Measurements from ENCODE around the gene SPINT2. TPM values are rescaled to one million over a fixed set of nuclear protein-coding genes. Genes with fewer than 3 reads are reported as not detected.

The SPINT2 gene
- total and polyA plus RNA-seq, 2 donors (not counting 1 experiment from before 2014, with no cell fraction given) = 50.0 to 70.0 TPM

GRCh38 chr19:38281811-38282566 lies 17.6 kb downstream of the SPINT2 start:
- no peaks in the 10 kb centered on the region for H3K9me3 ChIP-seq (ENCODE audit: control extremely low read depth in 1 of 3, control insufficient read depth in 2 of 3, insufficient read depth in 1 of 3, low read length in 2 of 3)
- H3K4me3 ChIP-seq (ENCODE audit: control extremely low read depth in 1 of 5, extremely low read depth in 1 of 5, insufficient read depth in 1 of 5, low read depth in 2 of 5, low read length in 4 of 5) = no peak overlapping the region
- intact Hi-C loops (cut with micrococcal nuclease) = no loop called here
- H3K4me1 ChIP-seq (ENCODE audit: control insufficient read depth in 2 of 2, insufficient read depth in 2 of 2, low read length in 2 of 2) = peaks cover 10 to 15% of the 10 kb centered on the region in 2 donors
- no peak overlapping the region for H3K4me2 ChIP-seq (replicated peaks; ENCODE audit: low read depth, low read length, poor library complexity, severe bottlenecking)
- ChIA-PET CTCF (no interaction called here), POLR2A (no interaction called here)
- no peaks in the 10 kb centered on the region for H3K27me3 Mint-ChIP-seq
- no peak overlapping the region for H3K4me3 Mint-ChIP-seq
- H3K27me3 ChIP-seq (replicated peaks in 1 of 4; ENCODE audit: control extremely low read depth in 1 of 4, control insufficient read depth in 3 of 4, insufficient read depth in 4 of 4, low read length in 3 of 4) = no peaks in the 10 kb centered on the region
- no peaks in the 10 kb centered on the region for H3K9me3 Mint-ChIP-seq (ENCODE audit: insufficient read depth)
- H3K79me2 ChIP-seq (ENCODE audit: control insufficient read depth, insufficient read depth, low read length) = peaks cover 17% of the 10 kb centered on the region
- ATAC-seq (ENCODE audit: low read depth) = no peak
- WGBS (ENCODE audit: insufficient coverage) = 93% methylated on average over 2 of the region's 7 CpGs
- H2AFZ ChIP-seq (ENCODE audit: insufficient read depth, low read depth, low read length, poor library complexity, severe bottlenecking) = no peak overlapping the region
- H4K20me1 ChIP-seq (ENCODE audit: control insufficient read depth, insufficient read depth, low read length, poor library complexity, severe bottlenecking) = peaks cover 11% of the 10 kb centered on the region
- peaks cover 6% of the 10 kb centered on the region in 2 experiments for H3K36me3 ChIP-seq (replicated peaks in 1 of 2; ENCODE audit: control extremely low read depth in 1 of 2, control insufficient read depth in 1 of 2, extremely low read depth in 1 of 2, insufficient read depth in 2 of 2, low read length in 1 of 2)
- no peak overlapping the region for H3K9ac ChIP-seq (ENCODE audit: low read length)
- no peak overlapping the region for H3K27ac ChIP-seq (ENCODE audit: low read length in 2 of 2)
- peak overlapping the region; percentile 18 for H3K27ac Mint-ChIP-seq
- TF ChIP-seq EZH2 (IDR thresholded peaks at IDR 0.05; ENCODE audit: borderline replicate concordance, insufficient read depth, low read depth, low read length, poor library complexity, severe bottlenecking) (no peak), CTCF (IDR thresholded peaks at IDR 0.05) (no peak)
- no peak for DNase-seq
- H3K4me1 Mint-ChIP-seq = peaks cover 29% of the 10 kb centered on the region

GRCh38 chr19:38283271-38283670 lies 18.9 kb downstream of the SPINT2 start:
- H3K79me2 ChIP-seq (ENCODE audit: control insufficient read depth, insufficient read depth, low read length) = peaks cover 9% of the 10 kb centered on the region
- H3K4me3 ChIP-seq (ENCODE audit: control extremely low read depth in 1 of 5, extremely low read depth in 1 of 5, insufficient read depth in 1 of 5, low read depth in 2 of 5, low read length in 4 of 5) = no peak overlapping the region
- Mint-ChIP-seq H3K27me3 (no peaks in the 10 kb centered on the region), H3K9me3 (ENCODE audit: insufficient read depth) (no peaks in the 10 kb centered on the region), H3K4me3 (no peak overlapping the region), H3K27ac (peak overlapping the region; percentile 67), H3K4me1 (peaks cover 29% of the 10 kb centered on the region)
- DNase-seq = no peak
- peaks cover 10 to 15% of the 10 kb centered on the region in 2 donors for H3K4me1 ChIP-seq (ENCODE audit: control insufficient read depth in 2 of 2, insufficient read depth in 2 of 2, low read length in 2 of 2)
- no peak overlapping the region for H3K27ac ChIP-seq (ENCODE audit: low read length in 2 of 2)
- ChIA-PET POLR2A (no interaction called here), CTCF (no interaction called here)
- no peak overlapping the region for H2AFZ ChIP-seq (ENCODE audit: insufficient read depth, low read depth, low read length, poor library complexity, severe bottlenecking)
- no peaks in the 10 kb centered on the region for H3K9me3 ChIP-seq (ENCODE audit: control extremely low read depth in 1 of 3, control insufficient read depth in 2 of 3, insufficient read depth in 1 of 3, low read length in 2 of 3)
- peaks cover 6 to 11% of the 10 kb centered on the region in 2 experiments for H3K36me3 ChIP-seq (replicated peaks in 1 of 2; ENCODE audit: control extremely low read depth in 1 of 2, control insufficient read depth in 1 of 2, extremely low read depth in 1 of 2, insufficient read depth in 2 of 2, low read length in 1 of 2)
- H3K27me3 ChIP-seq (replicated peaks in 1 of 4; ENCODE audit: control extremely low read depth in 1 of 4, control insufficient read depth in 3 of 4, insufficient read depth in 4 of 4, low read length in 3 of 4) = no peaks in the 10 kb centered on the region
- no peak overlapping the region for H3K4me2 ChIP-seq (replicated peaks; ENCODE audit: low read depth, low read length, poor library complexity, severe bottlenecking)
- ATAC-seq (ENCODE audit: low read depth) = no peak
- H3K9ac ChIP-seq (ENCODE audit: low read length) = no peak overlapping the region
- TF ChIP-seq CTCF (IDR thresholded peaks at IDR 0.05) (no peak), EZH2 (IDR thresholded peaks at IDR 0.05; ENCODE audit: borderline replicate concordance, insufficient read depth, low read depth, low read length, poor library complexity, severe bottlenecking) (no peak)
- intact Hi-C loops (cut with micrococcal nuclease) = no loop called here
- peaks cover 11% of the 10 kb centered on the region for H4K20me1 ChIP-seq (ENCODE audit: control insufficient read depth, insufficient read depth, low read length, poor library complexity, severe bottlenecking)
- WGBS (ENCODE audit: insufficient coverage) = 95% methylated on average over 7 of the region's 8 CpGs

Data from B cell (primary cell).